Measurements from ENCODE around the gene NPPB. TPM values are rescaled to one million over a fixed set of nuclear protein-coding genes. Genes with fewer than 3 reads are reported as not detected.

Gene NPPB
- total and polyA plus RNA-seq, 9 of the 15 experiments (the other 6 are each of a cell fraction or from before 2014, with no cell fraction given), result not detected

GRCh38 chr1:11860083-11860482, 1.3 kb upstream of the NPPB start:
- H3K4me1 ChIP-seq (replicated peaks in 1 of 2; ENCODE audit: control insufficient read depth in 2 of 2, insufficient read depth in 2 of 2, low read length in 2 of 2), result peaks cover 0 to 10% of the 10 kb centered on the region in 2 experiments; a peak in 2 of 5 replicates
- no peaks in the 10 kb centered on the region for H3K36me3 ChIP-seq (ENCODE audit: control insufficient read depth, insufficient read depth, low read length)
- FAIRE-seq, result no peak
- H3K27ac ChIP-seq (ENCODE audit: extremely low read depth, low read depth, low read length), result no peak overlapping the region
- H2AFZ ChIP-seq (ENCODE audit: low read depth, low read length), result no peak overlapping the region
- ATAC-seq, result no peak
- H4K20me1 ChIP-seq (replicated peaks; ENCODE audit: control insufficient read depth, insufficient read depth, low read length), result peaks cover 16% of the 10 kb centered on the region
- DNase-seq (ENCODE audit: extremely low read depth in 1 of 4, low spot score in 3 of 4), result no peak
- in situ Hi-C loops (cut with MboI) (no loop called here), intact Hi-C loops (cut with micrococcal nuclease) (loop anchor here (2.0 kb wide), 1 partner anchor 77 kb away; no protein-coding TSS in a partner anchor)
- 0% methylated on average over 1 of the region's 2 CpGs for WGBS (ENCODE audit: insufficient coverage, low coverage, missing lambda C conversion rate)
- no peak overlapping the region for H3K9ac ChIP-seq (ENCODE audit: insufficient read depth in 1 of 2, low read depth in 2 of 2, low read length in 2 of 2)
- no TSS peak for BruUV-seq (replicated peaks)
- no peak overlapping the region for H3K4me3 ChIP-seq
- H3K9me1 ChIP-seq (ENCODE audit: control insufficient read depth, insufficient read depth, low read length), result no peaks in the 10 kb centered on the region
- no peaks in the 10 kb centered on the region for H3K9me3 ChIP-seq (replicated peaks; ENCODE audit: control insufficient read depth, insufficient read depth, low read depth, low read length)
- TF ChIP-seq XRCC3 (IDR thresholded peaks at IDR 0.05) (no peak), FOXJ2 (tag; IDR thresholded peaks at IDR 0.05) (no peak), STAT5B (CRISPR knock-in tag; IDR thresholded peaks at IDR 0.05) (no peak), CREBBP (IDR thresholded peaks at IDR 0.05; ENCODE audit: low read depth, low read length) (no peak), MXD1 (CRISPR knock-in tag; IDR thresholded peaks at IDR 0.05; ENCODE audit: borderline replicate concordance, poor library complexity, severe bottlenecking) (no peak), SIN3B (IDR thresholded peaks at IDR 0.05; ENCODE audit: low read depth) (no peak), NRF1 (conservative IDR thresholded peaks at IDR 0.05 in 1 of 2, IDR thresholded peaks at IDR 0.05 in 1 of 2) (no peak), CREB3 (tag; conservative IDR thresholded peaks at IDR 0.05; ENCODE audit: low read depth) (no peak), ZBTB9 (CRISPR knock-in tag; IDR thresholded peaks at IDR 0.05) (no peak), ETV1 (tag; conservative IDR thresholded peaks at IDR 0.05; ENCODE audit: low read depth) (no peak), GMEB1 (CRISPR knock-in tag; IDR thresholded peaks at IDR 0.05) (no peak), CUX1 (CRISPR knock-in tag; IDR thresholded peaks at IDR 0.05) (no peak)
- ChIA-PET POLR2A (interaction anchor here (0.8 to 1.6 kb wide), 6 partner anchors 11 to 196 kb away, joined by 3 to 17 read pairs (median 3); partner anchors contain the start of gene FBXO6), CTCF (ENCODE audit: low intra/inter-chr PET ratio) (no interaction called here)
- H3K4me2 ChIP-seq (ENCODE audit: insufficient read depth, low read length), result no peak overlapping the region
- no peaks in the 10 kb centered on the region for H3K79me2 ChIP-seq (ENCODE audit: control insufficient read depth, insufficient read depth, low read length)
- H3K27me3 ChIP-seq (ENCODE audit: control insufficient read depth in 2 of 2, insufficient read depth in 2 of 2, low read length in 2 of 2), result peaks cover 36 to 37% of the 10 kb centered on the region in 2 experiments; a peak in 4 of 5 replicates

Measured in K562 (cell line).